Naive thymus-derived CD4-positive, alpha-beta T cell (primary cell): ENCODE data around the gene KRTAP5-3. TPM values are rescaled to one million over a fixed set of nuclear protein-coding genes. Genes with fewer than 3 reads are reported as not detected.
A peak's percentile ranks its signal among the peaks of the same experiment; 100 is the strongest.

Experiments used
- ATAC-seq: fragments of 150-1000 bp; cut with Tn5 transposase; 2 replicates; pipeline ENCODE4 v1.10.0; 2021; ENCODE audit warnings: mild to moderate bottlenecking, moderate library complexity
- CTCF ChIA-PET: fragments of 350-600 bp; sonication (Branson Sonifier 250); formaldehyde crosslinking; loops from one replicate; lab custom pipeline; 2021; ENCODE audit warnings: antibody characterized with exemption; lab: Charles Lee
- POLR2A ChIA-PET: fragments of 350-600 bp; sonication (Branson Sonifier 250); formaldehyde crosslinking; loops from one replicate; lab custom pipeline; 2021; ENCODE audit warnings: antibody characterized with exemption, inconsistent platforms; lab: Charles Lee
- DNase-seq, 9 donors: peaks; one replicate each; pipeline versions ENCODE4 v3.0.0 to v3.0.0-alpha.2; 2020 to 2022; ENCODE audit warnings: mixed read lengths in 1 of 9
- H3K27ac ChIP-seq: one replicate; pipeline ENCODE4 v1.7.0; 2013; ENCODE audit warnings: mild to moderate bottlenecking, low read depth, low read length, moderate library complexity
- H3K27me3 ChIP-seq, 2 donors: one replicate each; pipeline ENCODE4 v1.7.0; 2013; ENCODE audit warnings: low read length in 2 of 2, mild to moderate bottlenecking in 2 of 2, moderate library complexity in 2 of 2; ENCODE audit not compliant: control insufficient read depth in 2 of 2, insufficient read depth in 2 of 2
- H3K36me3 ChIP-seq, 3 experiments: 1 replicate in 2 of 3; 2 replicates in 1 of 3; pipeline ENCODE4 v1.7.0; 2013; ENCODE audit warnings: low read length in 3 of 3, mild to moderate bottlenecking in 3 of 3, moderate library complexity in 1 of 3; ENCODE audit not compliant: insufficient read depth in 3 of 3, control insufficient read depth in 2 of 3
- H3K4me1 ChIP-seq, 2 donors: one replicate each; pipeline ENCODE4 v1.7.0; 2013; ENCODE audit warnings: low read length in 2 of 2, mild to moderate bottlenecking in 2 of 2, moderate library complexity in 1 of 2; ENCODE audit not compliant: control insufficient read depth in 2 of 2, insufficient read depth in 2 of 2
- H3K4me3 ChIP-seq: 2 replicates; pipeline ENCODE4 v1.7.0; 2013; ENCODE audit warnings: mild to moderate bottlenecking, low read length
- H3K9me3 ChIP-seq, 3 experiments: 1 replicate in 2 of 3; 2 replicates in 1 of 3; pipeline ENCODE4 v1.7.0; 2013; ENCODE audit warnings: low read length in 3 of 3; ENCODE audit not compliant: control insufficient read depth in 2 of 3
- H3K27ac Mint-ChIP-seq, 9 donors: one replicate each; pipeline ENCODE4 v1.8.0; 2020 to 2022; ENCODE audit warnings: mixed read lengths in 9 of 9, mild to moderate bottlenecking in 8 of 9, moderate library complexity in 5 of 9, inconsistent platforms in 2 of 9
- H3K27me3 Mint-ChIP-seq, 5 donors: one replicate each; pipeline ENCODE4 v1.8.0; 2021 to 2022; ENCODE audit warnings: mixed read lengths in 5 of 5, mild to moderate bottlenecking in 1 of 5
- H3K36me3 Mint-ChIP-seq, 5 donors: one replicate each; pipeline ENCODE4 v1.8.0; 2020 to 2022; ENCODE audit warnings: mixed read lengths in 5 of 5, mild to moderate bottlenecking in 3 of 5, inconsistent platforms in 1 of 5
- H3K4me1 Mint-ChIP-seq, 7 donors: one replicate each; pipeline ENCODE4 v1.8.0; 2020 to 2022; ENCODE audit warnings: mixed read lengths in 7 of 7, mild to moderate bottlenecking in 3 of 7, inconsistent platforms in 1 of 7
- H3K4me3 Mint-ChIP-seq, 10 donors: one replicate each; pipeline ENCODE4 v1.8.0; 2020 to 2022; ENCODE audit warnings: mild to moderate bottlenecking in 10 of 10, mixed read lengths in 10 of 10, moderate library complexity in 6 of 10, inconsistent platforms in 2 of 10
- H3K9me3 Mint-ChIP-seq, 11 donors: one replicate each; pipeline ENCODE4 v1.8.0; 2020 to 2022; ENCODE audit warnings: mixed read lengths in 11 of 11, mild to moderate bottlenecking in 4 of 11, inconsistent platforms in 1 of 11, moderate library complexity in 1 of 11
- intact Hi-C, 2 donors: fragments of 100-400 bp; cut with micrococcal nuclease; formaldehyde crosslinking; loops; one replicate each; pipeline ENCODE4 v1.15.1; 2023
- polyA plus RNA-seq, 2 donors: library from polyadenylated mRNA; unstranded; fragments of 300-500 nt; fragmentation: Illumina TruSeq; gene quantifications; one replicate each; pipeline ENCODE4 v1.2.3, GENCODE V29; 2021
- total RNA-seq, 6 experiments: library from RNA in 5 of 6; stranded (reverse) in 5 of 6; gene quantifications; 1 replicate in 5 of 6; 2 replicates in 1 of 6; pipeline ENCODE4 v1.2.3 and lab custom pipeline; 2021 to 2026

Gene KRTAP5-3
- total RNA-seq = not detected
- polyA plus RNA-seq = not detected
- not detected for total RNA-seq (lab: John Stamatoyannopoulos, UW)

- CTCF ChIA-PET = no interaction called here
- Histone ChIP-seq H3K4me3 (no peak within 1 kb of the TSS), H3K9me3 (no peaks in the 10 kb centered on the region), H3K36me3 (no peaks in the 10 kb centered on the region), H3K27ac (no peak within 1 kb of the TSS), H3K4me1 (no peaks in the 10 kb centered on the region), H3K27me3 (peaks cover 0 to 4% of the 10 kb centered on the region in 2 donors)
- H3K4me1 Mint-ChIP-seq = peaks cover 0 to 3% (median 0%) of the 10 kb centered on the region in 7 donors
- H3K27me3 Mint-ChIP-seq = peaks cover 14 to 31% (median 26%) of the 10 kb centered on the region in 5 donors
- H3K9me3 Mint-ChIP-seq = peaks cover 0 to 3% (median 0%) of the 10 kb centered on the region in 11 donors
- ATAC-seq (no peak), DNase-seq (no peak)
- intact Hi-C loops = no loop called here
- no peak within 1 kb of the TSS for H3K27ac Mint-ChIP-seq
- POLR2A ChIA-PET = no interaction called here
- no peaks in the 10 kb centered on the region for H3K36me3 Mint-ChIP-seq
- H3K4me3 Mint-ChIP-seq = no peak within 1 kb of the TSS
These were observed at the start of gene KRTAP5-3 for GRCh38 chr11:1608363-1608762. Gene KRTAP5-3, minus strand, starts transcription at chr11:1608463. Its CDS starts 78 bp downstream, at chr11:1608385.

- POLR2A ChIA-PET = no interaction called here
- Mint-ChIP-seq H3K36me3 (no peaks in the 10 kb centered on the region), H3K27me3 (peaks cover 14 to 35% (median 27%) of the 10 kb centered on the region in 5 donors), H3K9me3 (no peaks in the 10 kb centered on the region), H3K4me1 (peaks cover 4 to 26% (median 14%) of the 10 kb centered on the region in 7 donors), H3K4me3 (no peak overlapping the region), H3K27ac (no peak overlapping the region)
- intact Hi-C loops = no loop called here
- no peak overlapping the region for H3K27ac ChIP-seq
- no peaks in the 10 kb centered on the region for H3K9me3 ChIP-seq
- H3K27me3 ChIP-seq = no peaks in the 10 kb centered on the region
- ATAC-seq (no peak), DNase-seq (no peak)
- H3K4me1 ChIP-seq = peaks cover 0 to 5% of the 10 kb centered on the region in 2 donors
- H3K4me3 ChIP-seq = no peak overlapping the region
- H3K36me3 ChIP-seq = no peaks in the 10 kb centered on the region
- CTCF ChIA-PET = no interaction called here
These were observed 48.4 kb upstream of the KRTAP5-3 start for GRCh38 chr11:1656670-1657069.

GRCh38 chr11:1656061-1656441 is 47.8 kb upstream of the KRTAP5-3 start:
- no peak overlapping the region for H3K27ac Mint-ChIP-seq
- DNase-seq (no peak), ATAC-seq (no peak)
- Histone ChIP-seq H3K27me3 (no peaks in the 10 kb centered on the region), H3K36me3 (no peaks in the 10 kb centered on the region), H3K4me1 (peaks cover 0 to 5% of the 10 kb centered on the region in 2 donors), H3K9me3 (no peaks in the 10 kb centered on the region), H3K27ac (no peak overlapping the region), H3K4me3 (no peak overlapping the region)
- intact Hi-C loops = no loop called here
- peaks cover 4 to 26% (median 14%) of the 10 kb centered on the region in 7 donors for H3K4me1 Mint-ChIP-seq
- H3K9me3 Mint-ChIP-seq = peaks cover 0 to 1% (median 0%) of the 10 kb centered on the region in 11 donors
- ChIA-PET POLR2A (no interaction called here), CTCF (interaction anchor here (0.6 kb wide), 1 partner anchor 25 kb away, joined by 4 read pairs; no protein-coding TSS in a partner anchor)
- H3K27me3 Mint-ChIP-seq = peaks cover 14 to 38% (median 27%) of the 10 kb centered on the region in 5 donors
- H3K4me3 Mint-ChIP-seq = no peak overlapping the region
- no peaks in the 10 kb centered on the region for H3K36me3 Mint-ChIP-seq

GRCh38 chr11:1655168-1656060 is 47.2 kb upstream of the KRTAP5-3 start:
- DNase-seq (peak in 1 of 9 donors; percentile 13), ATAC-seq (no peak)
- Mint-ChIP-seq H3K27me3 (peaks cover 13 to 34% (median 25%) of the 10 kb centered on the region in 5 donors), H3K4me3 (no peak overlapping the region), H3K27ac (no peak overlapping the region), H3K9me3 (peaks cover 0 to 1% (median 0%) of the 10 kb centered on the region in 11 donors), H3K4me1 (peaks cover 4 to 24% (median 14%) of the 10 kb centered on the region in 7 donors), H3K36me3 (no peaks in the 10 kb centered on the region)
- POLR2A ChIA-PET = no interaction called here
- Histone ChIP-seq H3K4me1 (peaks cover 0 to 5% of the 10 kb centered on the region in 2 donors), H3K27ac (no peak overlapping the region), H3K36me3 (no peaks in the 10 kb centered on the region), H3K4me3 (no peak overlapping the region), H3K9me3 (no peaks in the 10 kb centered on the region), H3K27me3 (no peaks in the 10 kb centered on the region)
- intact Hi-C loops = no loop called here
- CTCF ChIA-PET = interaction anchor here (0.6 to 6.2 kb wide), 2 partner anchors 25 to 37 kb away, joined by 4 to 46 read pairs; no protein-coding TSS in a partner anchor

GRCh38 chr11:1654388-1655167 is 46.3 kb upstream of the KRTAP5-3 start:
- H3K4me3 ChIP-seq = no peak overlapping the region
- Mint-ChIP-seq H3K27me3 (peaks cover 5 to 26% (median 17%) of the 10 kb centered on the region in 5 donors), H3K4me3 (no peak overlapping the region), H3K27ac (peak overlapping the region in 1 of 9 donors; percentile 79), H3K36me3 (no peaks in the 10 kb centered on the region), H3K4me1 (peaks cover 4 to 15% (median 6%) of the 10 kb centered on the region in 7 donors), H3K9me3 (peaks cover 0 to 1% (median 0%) of the 10 kb centered on the region in 11 donors)
- ATAC-seq = no peak
- DNase-seq = no peak
- H3K27ac ChIP-seq = no peak overlapping the region
- POLR2A ChIA-PET = no interaction called here
- intact Hi-C loops = loop anchor here in 1 of 2 donors (5.0 kb wide), 1 partner anchor 38 kb away; no protein-coding TSS in a partner anchor
- H3K4me1 ChIP-seq = peaks cover 0 to 2% of the 10 kb centered on the region in 2 donors
- CTCF ChIA-PET = interaction anchor here (0.7 to 6.2 kb wide), 4 partner anchors 24 to 497 kb away, joined by 3 to 46 read pairs (median 20); partner anchors contain the start of gene SYT8
- no peaks in the 10 kb centered on the region for H3K27me3 ChIP-seq
- H3K9me3 ChIP-seq = no peaks in the 10 kb centered on the region
- H3K36me3 ChIP-seq = no peaks in the 10 kb centered on the region
